SJCRH30 (cell line): ENCODE data around the gene INTS3. TPM values are rescaled to one million over a fixed set of nuclear protein-coding genes. Genes with fewer than 3 reads are reported as not detected.
A peak's percentile ranks its signal among the peaks of the same experiment; 100 is the strongest.
"Not testable (repeated sequence)": the region's sequence is repeated elsewhere in the genome, so short reads cannot be mapped to it uniquely, and the experiment has no call there.

Source experiments
- DNase-seq, 2 experiments: peaks; one replicate each; pipeline ENCODE4 v3.0.0-alpha.2; 2015 to 2020
- H3K27ac ChIP-seq: fragments of 250-450 bp; sonication (Bioruptor Pico); 2 replicates; pipeline ENCODE4 v1.5.1; 2020; ENCODE audit warnings: mild to moderate bottlenecking, moderate library complexity
- H3K27me3 ChIP-seq: fragments of 250-450 bp; sonication (Bioruptor Pico); 2 replicates; pipeline ENCODE4 v1.5.1; 2020; ENCODE audit warnings: mild to moderate bottlenecking, moderate library complexity
- H3K36me3 ChIP-seq: fragments of 250-450 bp; sonication (Bioruptor Pico); 2 replicates; pipeline ENCODE4 v1.5.1; 2020; ENCODE audit warnings: mild to moderate bottlenecking, moderate library complexity
- H3K4me1 ChIP-seq: fragments of 250-450 bp; sonication (Bioruptor Pico); 2 replicates; pipeline ENCODE4 v1.5.1; 2020; ENCODE audit warnings: mild to moderate bottlenecking, moderate library complexity
- H3K4me3 ChIP-seq: fragments of 250-450 bp; sonication (Bioruptor Pico); 2 replicates; pipeline ENCODE4 v1.5.1; 2020; ENCODE audit warnings: mild to moderate bottlenecking, moderate library complexity
- H3K9me3 ChIP-seq: fragments of 250-450 bp; sonication (Bioruptor Pico); replicated peaks from 2 replicates; pipeline ENCODE4 v1.5.1; 2020; ENCODE audit warnings: mild to moderate bottlenecking, moderate library complexity
- total RNA-seq: library from RNA; depleted of rRNA; stranded (reverse); fragments of >200 nt; shearing (Covaris generic); gene quantifications from 2 replicates; pipeline ENCODE4 v1.2.3, GENCODE V29; 2014

INTS3 gene
- total RNA-seq, 1 experiment from 2014 or later, result 28.5 TPM

- Histone ChIP-seq H3K27me3 (0 out of 2 replicates have a peak, but pooled peaks cover 4% of the 10 kb centered on the region), H3K9me3 (no peaks in the 10 kb centered on the region), H3K4me3 (no peak overlapping the region), H3K4me1 (no peaks in the 10 kb centered on the region), H3K36me3 (no peaks in the 10 kb centered on the region), H3K27ac (no peak overlapping the region)
- DNase-seq, result no peak
Observed at GRCh38 chr1:153693466-153693865, 34.4 kb upstream of the INTS3 start.

GRCh38 chr1:153696741-153697140 is 31.1 kb upstream of the INTS3 start:
- no peak overlapping the region for H3K4me3 ChIP-seq
- no peak overlapping the region for H3K27ac ChIP-seq
- H3K36me3 ChIP-seq, result no peaks in the 10 kb centered on the region
- H3K9me3 ChIP-seq, result no peaks in the 10 kb centered on the region
- H3K27me3 ChIP-seq, result no peaks in the 10 kb centered on the region
- H3K4me1 ChIP-seq, result no peaks in the 10 kb centered on the region
- DNase-seq, result no peak

DNA sequence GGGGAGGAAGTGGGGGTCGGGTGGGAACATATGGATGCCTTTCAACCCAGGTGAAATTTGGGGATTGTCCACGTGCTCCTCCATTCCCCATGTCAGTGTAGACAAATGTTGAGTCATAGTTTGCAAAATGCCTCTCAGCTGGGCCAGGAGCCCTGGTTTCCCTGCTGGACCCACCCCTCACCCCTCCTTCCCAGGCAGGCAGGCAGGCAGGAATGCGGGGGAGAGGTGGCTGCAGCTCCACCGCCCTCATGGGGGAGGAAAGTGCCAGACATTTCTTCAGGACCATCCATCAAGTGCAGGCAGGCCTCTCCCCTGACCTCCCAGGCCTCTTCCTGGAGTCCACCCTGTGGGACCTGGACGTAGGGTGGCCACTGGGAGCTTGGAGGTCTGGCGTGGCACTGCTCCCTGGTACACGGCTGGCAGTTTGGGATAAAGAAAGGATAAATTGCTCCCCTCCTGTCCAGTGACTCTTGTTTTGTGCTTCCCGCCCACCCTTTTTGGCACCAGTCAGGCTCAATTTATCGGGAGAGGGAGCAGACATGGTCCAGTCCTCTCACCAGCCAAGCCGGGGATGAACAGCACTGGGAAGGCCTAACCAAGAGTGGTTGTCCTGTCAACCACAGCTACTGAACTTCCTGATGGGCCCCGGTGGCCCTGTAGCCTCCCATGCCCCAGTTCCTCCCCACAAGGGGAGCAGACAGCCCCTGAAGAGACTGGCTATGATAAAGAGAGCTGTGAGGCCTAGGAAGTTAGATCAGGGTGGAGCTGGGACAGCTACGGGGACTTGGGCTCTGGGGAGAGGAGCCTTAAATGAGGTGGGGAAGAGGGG is 30.4 kb upstream of the INTS3 start:
- Histone ChIP-seq H3K27ac (no peak overlapping the region), H3K4me3 (no peak overlapping the region), H3K36me3 (no peaks in the 10 kb centered on the region), H3K4me1 (no peaks in the 10 kb centered on the region), H3K27me3 (no peaks in the 10 kb centered on the region), H3K9me3 (no peaks in the 10 kb centered on the region)
- DNase-seq, result no peak

- no peak overlapping the region for H3K4me3 ChIP-seq
- no peaks in the 10 kb centered on the region for H3K36me3 ChIP-seq
- H3K4me1 ChIP-seq, result no peaks in the 10 kb centered on the region
- no peak overlapping the region for H3K27ac ChIP-seq
- no peaks in the 10 kb centered on the region for H3K27me3 ChIP-seq
- DNase-seq, result peak in 1 of 2 experiments; percentile 19
- H3K9me3 ChIP-seq, result no peaks in the 10 kb centered on the region
Observed at GRCh38 chr1:153698020-153698922, 29.6 kb upstream of the INTS3 start.

DNA sequence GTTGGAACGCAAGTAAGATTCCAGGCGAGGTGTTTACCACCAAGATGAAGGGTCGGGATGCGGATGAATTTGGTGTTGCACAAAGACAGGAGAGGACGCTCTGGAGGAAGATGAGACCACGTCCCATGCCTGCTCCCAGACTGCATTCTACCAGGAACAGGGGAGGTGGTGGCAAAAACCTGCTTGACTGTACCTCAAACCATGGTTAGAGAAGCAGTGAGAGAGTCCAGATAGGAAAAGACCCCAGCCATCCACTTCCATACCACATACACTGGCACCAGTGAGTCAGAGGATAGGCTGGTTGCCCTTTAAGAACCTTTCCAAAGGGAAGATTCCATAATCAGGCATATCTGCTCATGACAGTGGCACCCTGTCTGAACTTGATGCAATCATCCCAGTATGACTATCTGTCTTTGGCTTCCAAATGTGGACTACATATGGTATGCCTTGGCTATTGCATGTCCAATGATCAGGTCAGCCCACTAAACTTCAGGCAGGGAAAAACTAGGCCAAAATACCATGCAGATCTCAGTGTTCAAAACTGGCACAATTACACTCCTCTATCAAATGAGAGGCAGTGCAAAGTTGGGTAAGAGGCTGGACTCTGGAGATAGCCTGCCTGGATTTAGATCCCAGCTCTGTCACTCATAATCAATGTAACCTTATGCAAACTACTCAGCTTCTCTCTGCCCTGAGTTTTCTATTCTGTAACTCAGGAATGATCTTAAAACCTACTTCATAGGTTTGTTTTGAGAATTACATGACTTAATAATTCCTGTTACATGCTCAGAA is 28.7 kb upstream of the INTS3 start:
- no peak for DNase-seq
- Histone ChIP-seq H3K27ac (no peak overlapping the region), H3K4me3 (no peak overlapping the region), H3K4me1 (no peaks in the 10 kb centered on the region), H3K9me3 (no peaks in the 10 kb centered on the region), H3K36me3 (no peaks in the 10 kb centered on the region), H3K27me3 (no peaks in the 10 kb centered on the region)

DNA sequence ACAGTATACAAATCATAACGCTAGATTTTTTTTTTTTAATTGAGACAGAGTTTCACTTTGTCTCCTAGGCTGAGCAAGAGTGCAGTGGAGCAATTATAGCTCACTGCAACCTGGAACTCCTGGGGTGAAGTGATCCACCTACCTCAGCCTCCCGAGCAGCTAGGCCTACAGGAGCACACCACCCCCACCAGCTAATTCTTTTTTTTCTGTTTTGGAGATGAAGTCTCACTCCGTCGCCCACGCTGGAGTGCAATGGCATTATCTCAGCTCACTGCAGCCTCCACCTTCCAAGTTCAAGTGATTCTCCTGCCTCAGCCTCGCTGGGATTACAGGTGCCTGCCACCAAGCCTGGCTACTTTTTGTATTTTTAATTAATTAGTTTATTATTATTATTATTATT is 28.1 kb upstream of the INTS3 start:
- no peaks in the 10 kb centered on the region for H3K36me3 ChIP-seq
- DNase-seq, result no peak
- no peaks in the 10 kb centered on the region for H3K9me3 ChIP-seq
- H3K4me1 ChIP-seq, result no peaks in the 10 kb centered on the region
- H3K27me3 ChIP-seq, result no peaks in the 10 kb centered on the region
- no peak overlapping the region for H3K4me3 ChIP-seq
- no peak overlapping the region for H3K27ac ChIP-seq

GRCh38 chr1:153705484-153705883 is 22.4 kb upstream of the INTS3 start:
- Histone ChIP-seq H3K27ac (no peak overlapping the region), H3K4me1 (no peaks in the 10 kb centered on the region), H3K27me3 (no peaks in the 10 kb centered on the region), H3K4me3 (no peak overlapping the region), H3K36me3 (no peaks in the 10 kb centered on the region), H3K9me3 (no peaks in the 10 kb centered on the region)
- no peak for DNase-seq

DNA sequence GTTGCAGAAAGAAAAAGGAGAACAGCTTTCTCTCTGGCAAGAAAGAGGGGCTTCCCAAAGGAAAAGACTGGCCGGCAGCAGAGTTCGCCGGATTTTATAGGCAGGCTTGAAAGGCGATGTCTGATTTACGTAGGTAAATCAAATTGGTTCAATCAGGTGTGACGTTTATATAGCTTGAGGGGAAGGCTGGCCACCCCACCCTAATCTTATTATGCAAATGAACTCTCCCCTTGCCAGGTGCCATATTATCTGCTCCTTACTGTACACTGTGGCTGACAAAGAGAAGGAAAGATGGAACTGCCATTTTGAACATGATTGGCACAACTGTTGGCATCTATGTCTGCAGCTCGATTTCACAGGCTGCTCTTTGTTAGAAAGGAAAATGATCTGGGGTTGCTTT is 16.8 kb upstream of the INTS3 start:
- Histone ChIP-seq H3K27me3 (peaks cover 4% of the 10 kb centered on the region; the same call in 1 of the 2 replicates), H3K4me1 (no peaks in the 10 kb centered on the region), H3K9me3 (no peaks in the 10 kb centered on the region), H3K36me3 (no peaks in the 10 kb centered on the region), H3K27ac (no peak overlapping the region), H3K4me3 (no peak overlapping the region)
- no peak for DNase-seq

DNA sequence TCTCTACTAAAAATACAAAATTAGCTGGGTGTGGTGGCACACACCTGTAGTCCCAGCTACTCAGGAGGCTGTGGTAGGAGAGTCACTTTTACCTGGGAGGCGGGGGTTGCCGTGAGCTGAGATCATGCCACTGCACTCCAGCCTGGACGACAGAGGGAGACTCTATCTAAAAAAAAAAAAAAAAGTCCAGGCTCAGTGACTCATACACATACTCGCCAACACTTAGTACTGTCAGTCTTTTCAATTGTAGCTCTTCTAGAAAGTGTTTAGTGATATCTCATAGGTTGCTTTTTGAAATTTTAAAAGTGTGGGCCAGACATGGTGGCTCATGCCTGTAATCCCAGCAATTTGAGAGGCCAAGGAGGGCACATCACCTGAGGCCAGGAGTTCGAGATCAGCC is 11.6 kb upstream of the INTS3 start:
- H3K36me3 ChIP-seq, DNase-seq, H3K4me1 ChIP-seq: not testable (repeated sequence)

DNA sequence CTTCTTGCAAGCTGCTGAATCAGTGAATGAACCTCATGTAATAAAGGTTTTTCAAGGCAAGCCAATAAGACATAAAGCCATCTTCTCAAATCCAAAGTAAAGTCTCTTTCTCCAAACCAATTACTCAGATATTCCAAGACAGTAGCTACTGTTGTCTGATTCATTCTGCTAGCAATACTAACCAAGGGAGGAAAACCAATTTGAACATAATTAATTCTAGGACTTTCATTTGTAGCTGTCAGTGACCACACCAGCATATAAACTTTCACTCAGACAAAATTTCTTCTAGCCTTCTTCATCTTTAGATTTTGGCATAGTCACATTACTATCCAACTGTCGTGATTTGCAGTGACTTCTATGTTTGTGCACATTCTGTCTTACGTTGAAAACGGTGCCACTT is 10.5 kb upstream of the INTS3 start:
- Histone ChIP-seq H3K4me1 (no peaks in the 10 kb centered on the region), H3K36me3 (no peaks in the 10 kb centered on the region), H3K27me3 (peaks cover 4% of the 10 kb centered on the region; the same call in 1 of the 2 replicates), H3K27ac (no peak overlapping the region), H3K4me3 (no peak overlapping the region), H3K9me3 (no peaks in the 10 kb centered on the region)
- no peak for DNase-seq

More for the DNA sequence above, 11.6 kb upstream of the INTS3 start:
- not testable (repeated sequence) for H3K9me3 ChIP-seq, H3K4me3 ChIP-seq, H3K27ac ChIP-seq, H3K27me3 ChIP-seq

DNA sequence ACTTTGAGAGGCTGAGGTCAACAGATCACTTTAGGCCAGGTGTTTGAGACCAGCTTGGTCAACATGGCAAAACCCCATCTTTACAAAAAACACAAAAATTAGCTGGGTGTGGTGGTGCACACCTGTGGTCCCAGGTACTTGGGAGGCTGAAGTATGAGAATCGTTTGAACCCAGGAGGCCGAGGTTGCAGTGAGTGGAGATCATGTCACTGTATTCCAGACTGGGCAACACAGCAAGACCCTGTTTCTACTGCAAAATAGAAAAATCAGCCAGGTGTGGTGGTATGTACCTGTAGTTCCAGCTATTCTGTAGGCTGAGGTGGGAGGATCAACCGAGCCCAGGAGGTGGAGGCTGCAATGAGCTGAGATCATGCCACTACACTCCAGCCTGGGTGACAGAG is 4.2 kb upstream of the INTS3 start:
- Histone ChIP-seq H3K4me3 (no peak overlapping the region), H3K9me3 (no peaks in the 10 kb centered on the region), H3K4me1 (no peaks in the 10 kb centered on the region), H3K27me3 (no peaks in the 10 kb centered on the region), H3K27ac (no peak overlapping the region), H3K36me3 (no peaks in the 10 kb centered on the region)
- DNase-seq, result no peak

GRCh38 chr1:153724634-153725033 is 3.2 kb upstream of the INTS3 start:
- not testable (repeated sequence) for H3K4me1 ChIP-seq, DNase-seq, H3K36me3 ChIP-seq, H3K4me3 ChIP-seq, H3K27ac ChIP-seq, H3K9me3 ChIP-seq, H3K27me3 ChIP-seq

GRCh38 chr1:153728305-153729066 is 636 bp downstream of the INTS3 start:
- Histone ChIP-seq H3K4me3 (peak overlapping the region; percentile 93), H3K27me3 (no peaks in the 10 kb centered on the region), H3K4me1 (no peaks in the 10 kb centered on the region), H3K9me3 (no peaks in the 10 kb centered on the region), H3K36me3 (no peaks in the 10 kb centered on the region), H3K27ac (peak overlapping the region; percentile 90)
- peak; percentile 65 to 68 for DNase-seq

DNA sequence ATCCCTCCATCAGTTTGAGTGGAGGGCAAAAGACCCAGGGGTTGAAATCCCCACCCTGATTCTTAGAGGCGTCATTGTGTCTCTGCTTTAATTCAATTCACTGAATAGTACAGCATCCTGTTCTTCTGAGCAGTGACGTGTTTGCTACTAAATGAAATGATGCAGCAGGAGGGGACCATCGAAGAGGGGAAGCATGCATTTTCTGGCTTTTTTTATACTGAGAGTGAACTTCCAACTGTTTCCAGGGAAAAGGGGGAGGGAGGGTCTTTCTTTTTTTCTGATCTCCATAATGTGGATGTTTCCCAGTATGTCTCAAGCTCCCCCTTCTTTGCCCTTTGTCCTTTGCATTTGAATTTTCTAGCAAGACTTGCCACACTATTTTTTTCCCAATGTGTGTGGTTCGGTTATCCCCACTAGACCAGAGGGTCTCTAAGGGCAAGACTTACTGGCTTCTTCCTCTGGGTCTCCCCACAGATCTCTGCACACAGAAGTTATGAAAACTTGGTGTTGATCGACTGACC is 2.7 kb downstream of the INTS3 start:
- no peak overlapping the region for H3K4me3 ChIP-seq
- no peak for DNase-seq
- H3K27me3 ChIP-seq, result no peaks in the 10 kb centered on the region
- H3K4me1 ChIP-seq, result no peaks in the 10 kb centered on the region
- H3K27ac ChIP-seq, result no peak overlapping the region
- no peaks in the 10 kb centered on the region for H3K36me3 ChIP-seq
- no peaks in the 10 kb centered on the region for H3K9me3 ChIP-seq
